GM12872 (cell line): ENCODE data around the gene PDE4B.

Experiments used
- CTCF ChIP-seq: IDR thresholded peaks from 3 replicates; pipeline ENCODE4 v1.5.1; 2011; ENCODE audit warnings: low read depth, mild to moderate bottlenecking, low read length, moderate library complexity; ENCODE audit not compliant: insufficient read depth

Gene PDE4B

GRCh38 chr1:66371233-66372005 lies 578.7 kb downstream of the PDE4B start:
- TF ChIP-seq CTCF, result no peak

GRCh38 chr1:66372522-66373101 lies 579.9 kb downstream of the PDE4B start:
- TF ChIP-seq CTCF, result no peak

- TF ChIP-seq CTCF, result no peak
Observed at GRCh38 chr1:66373157-66373591, 580.5 kb downstream of the PDE4B start.

GRCh38 chr1:66374148-66374547 lies 581.5 kb downstream of the PDE4B start:
- TF ChIP-seq CTCF, result no peak

GRCh38 chr1:66374561-66375111 lies 581.9 kb downstream of the PDE4B start:
- TF ChIP-seq CTCF, result no peak

- TF ChIP-seq CTCF, result peak; percentile 35; the same call in 2 of the 3 replicates
Observed at GRCh38 chr1:66375125-66375524, 582.4 kb downstream of the PDE4B start.

- TF ChIP-seq CTCF, result no peak
Observed at GRCh38 chr1:66380452-66381212, 587.9 kb downstream of the PDE4B start.
